ENCODE data around the gene GSX1.
"Not testable (repeated sequence)": the region's sequence is repeated elsewhere in the genome, so short reads cannot be mapped to it uniquely, and the experiment has no call there.

The GSX1 gene

DNA sequence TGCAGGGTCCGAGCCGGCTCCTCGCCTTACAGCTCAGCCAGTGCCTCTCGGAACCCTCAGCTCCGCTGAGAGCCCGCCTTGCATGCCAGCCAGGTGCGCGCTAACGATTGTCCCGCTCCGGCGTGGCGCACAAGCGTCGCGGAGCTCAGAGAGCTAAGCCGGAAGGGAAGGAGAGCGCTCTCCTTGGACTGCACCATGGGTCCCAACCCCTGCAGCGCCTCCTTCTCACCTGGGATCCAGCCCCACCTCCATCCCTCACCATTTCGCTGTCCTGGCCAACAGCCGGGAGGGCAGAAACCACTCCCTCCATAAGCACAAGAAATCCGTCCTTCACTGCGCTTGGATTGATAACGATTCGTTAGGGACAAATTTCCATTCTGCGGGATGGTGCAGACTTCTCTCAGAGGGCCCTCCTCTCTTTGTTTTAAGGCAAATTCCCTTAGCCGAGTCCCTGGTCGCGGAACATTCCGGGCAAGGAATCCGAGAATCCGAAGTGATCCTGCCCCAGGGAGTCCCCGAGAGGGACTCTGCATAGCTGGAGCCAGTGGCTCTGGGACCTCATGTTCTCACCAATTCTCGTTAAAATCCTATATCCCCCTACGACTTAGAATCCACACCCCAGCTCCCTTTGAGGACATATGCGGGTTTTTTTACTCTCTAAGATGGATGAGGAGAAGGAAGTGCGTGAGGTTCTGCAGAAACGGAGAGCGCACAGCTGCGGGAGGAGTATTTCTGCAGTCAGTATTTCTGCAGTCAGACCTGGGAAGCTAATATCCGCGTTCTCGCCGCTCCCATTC lies 2.8 kb downstream of the GSX1 start:
- no peak for DNase-seq (ENCODE audit: low read depth)

DNA sequence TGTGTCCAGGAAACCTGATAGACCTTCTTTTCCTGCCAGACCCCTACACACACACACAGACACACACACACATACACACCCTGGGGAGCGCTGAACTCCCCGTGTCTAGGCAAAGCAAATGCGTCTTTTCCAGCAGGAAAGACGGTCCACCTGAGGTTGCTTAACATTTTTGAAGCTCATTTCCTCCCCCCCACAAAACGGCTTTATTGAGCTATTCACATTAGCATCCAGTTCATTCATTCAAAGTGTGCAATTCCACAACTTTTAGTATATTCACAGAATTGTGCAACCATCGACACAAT lies 3.4 kb downstream of the GSX1 start:
- DNase-seq (ENCODE audit: low read depth) = no peak

DNA sequence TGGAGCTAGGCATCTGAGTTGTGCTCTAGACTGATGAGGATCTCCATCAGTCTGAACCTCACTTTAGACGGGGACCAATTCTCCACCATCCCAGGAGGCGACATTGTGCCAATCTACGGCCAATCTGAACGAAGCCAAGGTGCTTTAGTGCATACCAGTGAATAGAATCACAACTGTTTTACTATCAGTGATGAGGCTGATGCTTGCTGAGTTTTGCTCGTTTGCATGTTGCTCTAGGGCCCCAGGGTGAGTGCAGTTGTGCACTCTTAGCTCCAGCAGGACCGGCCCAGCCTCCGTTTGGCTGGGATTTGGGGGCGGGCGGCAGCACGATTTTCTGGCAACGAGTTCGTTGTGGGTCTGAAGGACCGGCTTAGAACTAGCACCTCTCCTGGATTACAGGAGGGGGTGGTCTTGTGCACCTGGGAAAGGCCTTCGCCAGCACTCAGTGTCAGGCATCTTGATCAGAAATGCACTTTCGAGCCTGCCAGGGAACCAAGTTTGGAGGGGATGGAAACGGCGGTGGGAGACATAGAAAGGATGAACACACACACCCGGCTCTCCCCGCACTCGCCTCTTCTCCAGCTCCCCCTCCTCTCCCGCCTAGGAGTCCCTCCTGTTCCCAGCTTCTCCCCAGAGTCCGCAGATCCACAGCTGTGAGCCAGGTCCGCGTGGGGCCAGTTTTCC lies 4.4 kb downstream of the GSX1 start:
- no peak for DNase-seq (ENCODE audit: low read depth)

- no peak for DNase-seq (ENCODE audit: low read depth)
Observed at GRCh38 chr13:27797228-27797624, 4.9 kb downstream of the GSX1 start.

DNA sequence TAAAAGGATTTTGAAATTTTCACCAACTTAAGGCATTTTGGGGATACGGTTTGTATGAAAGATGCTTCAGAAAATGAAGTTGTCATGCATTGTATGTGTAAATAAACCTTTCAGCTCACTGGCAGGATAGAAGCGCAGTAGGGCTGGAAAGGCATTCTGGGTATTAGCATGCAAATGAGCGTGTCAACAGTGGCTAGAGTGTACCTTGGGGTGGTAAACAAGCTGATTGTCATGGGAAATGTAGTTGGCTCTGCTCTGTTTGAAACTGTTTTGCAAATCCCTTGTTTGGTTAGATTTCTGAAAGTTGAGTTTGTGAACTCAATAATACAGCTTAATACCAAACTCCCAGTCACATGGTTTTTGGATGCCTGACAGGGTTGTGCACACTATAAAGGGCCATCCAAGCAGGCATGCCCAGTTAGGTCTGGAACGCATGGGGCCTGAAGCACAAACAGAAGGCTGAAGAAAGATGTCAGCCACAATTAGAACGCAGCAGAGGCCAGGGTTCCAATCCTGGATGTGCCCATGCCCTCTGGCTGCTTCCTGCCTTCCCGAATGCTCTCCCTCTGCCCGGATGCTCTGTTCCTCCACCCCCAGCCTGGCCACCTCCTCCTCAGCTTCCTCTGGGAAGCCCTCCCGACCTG lies 14.6 kb downstream of the GSX1 start:
- no peak for DNase-seq (ENCODE audit: low read depth)

- DNase-seq (ENCODE audit: low read depth) = no peak
Observed at GRCh38 chr13:27808851-27809550, 16.7 kb downstream of the GSX1 start.

DNA sequence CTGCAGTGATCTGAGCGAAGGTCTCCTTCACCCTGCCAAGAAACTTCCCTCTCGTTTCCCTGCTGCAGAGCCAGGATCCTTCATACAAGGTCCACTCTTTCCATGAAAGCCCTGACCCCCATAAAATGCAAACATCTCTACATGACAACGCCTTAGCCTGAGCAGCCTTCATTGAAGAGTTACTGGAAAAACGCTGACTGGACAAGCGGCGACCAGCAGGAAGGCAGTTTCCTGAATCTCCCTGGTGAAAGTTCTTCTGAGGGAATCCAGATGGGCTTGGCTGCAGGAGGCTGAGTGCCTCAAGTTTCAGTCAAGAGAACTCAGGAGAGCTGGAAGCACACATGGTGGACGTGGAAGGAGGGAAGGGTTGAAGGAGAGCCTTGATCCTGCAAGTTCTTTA lies 17.7 kb downstream of the GSX1 start:
- no peak for DNase-seq (ENCODE audit: low read depth)

- DNase-seq (ENCODE audit: low read depth) = no peak
Observed at GRCh38 chr13:27810461-27810860, 18.2 kb downstream of the GSX1 start.

DNA sequence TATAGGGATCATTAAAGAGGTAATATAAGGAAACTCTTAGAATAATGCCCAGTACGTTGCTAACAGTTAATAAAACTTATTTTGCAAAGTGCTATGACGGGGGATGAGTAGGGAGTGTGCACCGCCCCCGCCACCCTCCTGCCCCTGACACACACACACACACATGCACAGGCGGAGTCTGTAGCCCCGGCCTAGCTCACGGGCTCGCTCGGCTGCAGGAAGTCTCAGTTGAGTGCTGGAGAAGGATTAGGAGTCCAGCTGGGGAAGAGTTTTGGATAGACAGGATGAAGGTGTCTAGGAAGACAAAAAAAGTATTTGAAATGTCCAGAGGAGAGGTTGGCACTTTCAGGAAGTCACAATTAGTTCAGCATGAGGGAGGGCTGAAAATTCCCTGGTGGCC lies 21.5 kb downstream of the GSX1 start:
- DNase-seq (ENCODE audit: low read depth) = no peak

DNA sequence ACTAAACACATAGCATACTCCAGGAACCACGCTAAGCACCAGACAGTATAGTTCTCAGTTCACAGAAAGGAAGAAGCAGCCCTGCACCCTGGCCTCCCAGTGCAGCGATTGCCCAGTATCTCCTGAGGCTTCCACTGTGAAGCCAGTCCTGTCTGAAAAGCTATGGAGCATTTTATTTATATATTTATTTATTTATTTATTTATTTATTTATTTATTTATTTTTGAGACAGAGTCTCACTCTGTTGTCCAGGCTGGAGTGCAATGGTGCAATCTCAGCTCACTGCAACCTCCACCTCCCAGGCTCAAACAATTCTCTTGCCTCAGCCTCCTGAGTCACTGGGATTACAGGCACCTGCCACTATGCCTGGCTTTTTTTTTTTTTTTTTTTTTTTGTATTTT lies 25.5 kb downstream of the GSX1 start:
- DNase-seq (ENCODE audit: low read depth) = not testable (repeated sequence)

GRCh38 chr13:27820524-27821482 lies 28.5 kb downstream of the GSX1 start:
- no peak for DNase-seq (ENCODE audit: low read depth)

DNA sequence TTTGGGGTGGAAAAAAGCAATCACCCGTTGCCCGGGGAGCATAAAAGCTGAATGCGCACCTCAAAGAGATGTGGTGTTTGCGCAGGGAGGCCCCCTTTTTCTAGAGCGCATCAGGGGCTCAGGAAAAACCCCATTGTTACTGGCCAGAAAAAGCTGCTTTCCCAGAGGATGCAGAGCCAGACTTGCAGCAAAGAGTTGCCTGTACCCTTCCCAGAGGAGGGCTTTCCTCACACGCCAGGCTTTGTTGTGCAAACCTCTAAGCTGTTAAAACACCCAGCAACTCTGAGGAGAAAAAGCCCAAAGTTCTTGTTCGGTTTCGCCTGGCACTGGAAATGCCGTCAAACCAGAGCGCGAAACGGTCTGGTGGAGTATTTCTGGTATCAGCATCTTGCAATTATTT lies 29.3 kb downstream of the GSX1 start:
- no peak for DNase-seq (ENCODE audit: low read depth)

GRCh38 chr13:27822258-27822872 lies 30.1 kb downstream of the GSX1 start:
- DNase-seq (ENCODE audit: low read depth) = no peak

GRCh38 chr13:27822873-27823311 lies 30.6 kb downstream of the GSX1 start:
- DNase-seq (ENCODE audit: low read depth) = no peak

DNA sequence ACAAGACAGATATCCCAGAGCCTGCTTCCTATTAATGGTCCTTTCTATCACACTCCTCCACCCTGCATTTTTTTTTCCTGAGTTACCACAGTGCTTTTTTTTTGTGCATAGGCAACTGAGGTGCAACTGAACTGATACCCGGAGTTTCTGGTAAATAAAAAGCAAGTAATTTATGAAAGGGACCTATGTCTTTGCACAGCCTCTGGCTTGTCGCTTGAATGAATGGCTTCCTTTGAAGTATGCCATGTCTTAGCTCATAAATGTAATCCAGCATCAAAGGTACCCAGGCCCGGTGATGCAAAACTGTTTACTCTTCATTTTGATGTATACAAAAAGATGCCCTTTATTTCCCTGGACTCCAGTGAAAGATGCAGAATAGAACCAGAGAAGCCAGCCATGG lies 31.8 kb downstream of the GSX1 start:
- no peak for DNase-seq (ENCODE audit: low read depth)

DNA sequence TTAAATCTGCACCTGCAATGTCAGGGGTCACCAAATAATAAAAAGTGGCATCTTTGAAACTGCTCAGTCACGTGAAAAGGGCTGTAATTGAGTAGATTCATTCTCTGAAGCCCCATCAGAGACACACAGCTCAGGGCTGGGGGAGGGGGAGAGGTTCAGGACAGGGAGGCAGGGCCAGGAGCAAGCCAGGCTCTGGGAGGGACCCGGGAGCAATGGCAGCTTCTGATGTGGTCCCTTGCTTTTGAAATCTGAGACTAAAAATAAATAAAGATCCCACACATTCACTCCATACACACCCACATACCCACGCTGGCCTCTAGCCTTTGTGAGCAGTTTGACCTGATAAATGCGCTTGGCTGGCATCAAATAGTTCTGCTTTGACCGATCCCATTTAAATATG lies 32.8 kb downstream of the GSX1 start:
- no peak for DNase-seq (ENCODE audit: low read depth)

GRCh38 chr13:27826379-27827353 lies 34.4 kb downstream of the GSX1 start:
- peak; percentile 67 for DNase-seq (ENCODE audit: low read depth)

- no peak for DNase-seq (ENCODE audit: low read depth)
Observed at GRCh38 chr13:27827646-27828045, 35.4 kb downstream of the GSX1 start.

- no peak for DNase-seq (ENCODE audit: low read depth)
Observed at GRCh38 chr13:27830010-27830409, 37.7 kb downstream of the GSX1 start.

- no peak for DNase-seq (ENCODE audit: low read depth)
Observed at GRCh38 chr13:27833206-27833605, 40.9 kb downstream of the GSX1 start.

All from stromal cell of bone marrow (primary cell).